ENCODE data around the gene C17orf107.

C17orf107 gene

DNA sequence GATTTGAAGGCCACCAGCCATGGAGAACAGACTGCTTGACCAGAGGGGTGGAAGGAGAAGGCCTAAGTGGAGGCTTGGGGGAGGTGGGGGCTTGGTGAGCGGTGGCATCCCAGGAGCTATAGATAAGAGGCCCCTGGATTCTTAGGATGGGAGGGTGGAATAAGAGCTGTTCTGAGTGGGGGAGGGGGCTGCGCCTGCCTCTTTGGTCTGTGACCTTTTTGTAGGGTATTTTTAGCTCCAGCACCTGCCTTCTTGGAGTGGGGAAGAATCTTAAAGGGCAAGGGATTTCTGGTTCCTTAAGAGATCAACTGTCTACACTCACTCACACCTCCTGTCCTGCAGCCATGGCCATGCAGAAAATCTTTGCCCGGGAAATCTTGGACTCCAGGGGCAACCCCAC is 52.1 kb downstream of the C17orf107 start:
- DNase-seq, result no peak
